Breast epithelium (tissue), 4 donors: ENCODE results near the gene ARHGEF25. TPM values are rescaled to one million over a fixed set of nuclear protein-coding genes. Genes with fewer than 3 reads are reported as not detected.
"Not testable (repeated sequence)": the region's sequence is repeated elsewhere in the genome, so short reads cannot be mapped to it uniquely, and the experiment has no call there.

Experiments
- DNase-seq, 2 donors: peaks; one replicate each; pipeline ENCODE4 v3.0.0-alpha.2; 2019; ENCODE audit warnings: low spot score in 2 of 2
- H3K27ac ChIP-seq, 2 donors: fragments of 200-600 bp; sonication (generic) in 1 of 2; one replicate each; pipeline ENCODE4 v1.5.1; 2016 to 2019; ENCODE audit warnings: mild to moderate bottlenecking in 1 of 2
- H3K27me3 ChIP-seq, 2 donors: fragments of 200-600 bp; sonication (generic) in 1 of 2; one replicate each; pipeline versions ENCODE4 v1.5.1 to v1.6.0; 2017 to 2019; ENCODE audit warnings: control low read depth in 1 of 2, mild to moderate bottlenecking in 1 of 2
- H3K36me3 ChIP-seq: fragments of 200-600 bp; one replicate; pipeline ENCODE4 v1.5.1; 2019
- H3K4me1 ChIP-seq, 2 donors: fragments of 200-600 bp; sonication (generic); one replicate each; pipeline ENCODE4 v1.5.1; 2016 to 2019; ENCODE audit warnings: control low read depth in 1 of 2
- H3K4me3 ChIP-seq, 3 donors: fragments of 200-600 bp; sonication (generic); 1 replicate in 2 of 3; 2 replicates in 1 of 3; pipeline ENCODE4 v1.5.1; 2016 to 2019; ENCODE audit warnings: mild to moderate bottlenecking in 3 of 3, moderate library complexity in 2 of 3
- H3K9me3 ChIP-seq, 2 donors: fragments of 200-600 bp; sonication (generic) in 1 of 2; one replicate each; pipeline ENCODE4 v1.5.1; 2016 to 2019; ENCODE audit warnings: control low read depth in 1 of 2
- CTCF ChIP-seq, 3 donors: fragments of 450-650 bp; IDR thresholded peaks; one replicate each; pipeline ENCODE4 v1.5.1; 2016 to 2017; ENCODE audit warnings: antibody characterized with exemption in 3 of 3, mild to moderate bottlenecking in 3 of 3, moderate library complexity in 3 of 3
- POLR2A ChIP-seq: fragments of 450-650 bp; IDR thresholded peaks from one replicate; pipeline ENCODE4 v1.6.1; 2016; ENCODE audit warnings: antibody characterized with exemption, mild to moderate bottlenecking, moderate library complexity
- POLR2AphosphoS5 ChIP-seq, 3 donors: sonication (generic); formaldehyde crosslinking; IDR thresholded peaks; one replicate each; pipeline ENCODE4 v1.6.1; 2017; ENCODE audit warnings: antibody characterized with exemption in 3 of 3
- intact Hi-C: fragments of 100-400 bp; cut with DNase I; formaldehyde crosslinking; loops from one replicate; pipeline ENCODE4 v1.15.1; 2023; ENCODE audit warnings: low total_unique reads
- total RNA-seq, 3 donors: library from RNA; depleted of rRNA; stranded (reverse); fragments of >200 nt; gene quantifications; one replicate each; pipeline ENCODE4 v1.1.0, GENCODE V29; 2016

Gene ARHGEF25
- total RNA-seq, 3 donors from 2014 or later = 8.3 to 28.2 (median 19.2) TPM

DNA sequence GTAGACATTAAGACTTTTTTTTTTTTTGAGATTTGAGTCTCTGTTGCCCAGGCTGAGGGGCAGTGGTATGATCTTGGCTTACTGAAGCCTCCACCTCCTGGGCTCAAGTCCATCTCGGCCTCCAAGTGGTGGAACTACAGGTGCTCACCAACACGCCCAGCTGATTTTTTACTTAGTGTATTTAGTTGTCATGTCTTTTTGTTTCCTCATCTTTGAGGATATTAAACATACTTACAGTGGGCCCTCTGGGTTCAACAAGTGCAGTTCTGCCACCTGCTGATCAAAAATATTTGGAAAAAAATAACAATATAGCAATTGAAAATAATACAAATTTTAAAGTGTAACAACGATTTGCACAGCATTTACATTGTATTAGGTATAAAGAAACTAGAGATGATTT is 26.1 kb downstream of the ARHGEF25 start:
- Histone ChIP-seq H3K27ac (no peak overlapping the region), H3K9me3 (no peaks in the 10 kb centered on the region), H3K4me3 (no peak overlapping the region), H3K27me3 (peaks cover 0 to 9% of the 10 kb centered on the region in 2 donors), H3K4me1 (peaks cover 0 to 6% of the 10 kb centered on the region in 2 donors), H3K36me3 (no peaks in the 10 kb centered on the region)
- TF ChIP-seq POLR2A (no peak), CTCF (IDR thresholded peaks at IDR 0.05) (no peak), POLR2AphosphoS5 (IDR thresholded peaks at IDR 0.05) (no peak)
- no peak for DNase-seq
- intact Hi-C loops = no loop called here

GRCh38 chr12:57638096-57638495 is 26.9 kb downstream of the ARHGEF25 start:
- Histone ChIP-seq H3K27ac (no peak overlapping the region), H3K36me3 (no peaks in the 10 kb centered on the region), H3K4me3 (no peak overlapping the region), H3K27me3 (peaks cover 0 to 9% of the 10 kb centered on the region in 2 donors), H3K4me1 (no peaks in the 10 kb centered on the region), H3K9me3 (no peaks in the 10 kb centered on the region)
- no peak for DNase-seq
- TF ChIP-seq POLR2AphosphoS5 (IDR thresholded peaks at IDR 0.05) (no peak), CTCF (IDR thresholded peaks at IDR 0.05) (no peak), POLR2A (no peak)
- intact Hi-C loops = no loop called here

DNA sequence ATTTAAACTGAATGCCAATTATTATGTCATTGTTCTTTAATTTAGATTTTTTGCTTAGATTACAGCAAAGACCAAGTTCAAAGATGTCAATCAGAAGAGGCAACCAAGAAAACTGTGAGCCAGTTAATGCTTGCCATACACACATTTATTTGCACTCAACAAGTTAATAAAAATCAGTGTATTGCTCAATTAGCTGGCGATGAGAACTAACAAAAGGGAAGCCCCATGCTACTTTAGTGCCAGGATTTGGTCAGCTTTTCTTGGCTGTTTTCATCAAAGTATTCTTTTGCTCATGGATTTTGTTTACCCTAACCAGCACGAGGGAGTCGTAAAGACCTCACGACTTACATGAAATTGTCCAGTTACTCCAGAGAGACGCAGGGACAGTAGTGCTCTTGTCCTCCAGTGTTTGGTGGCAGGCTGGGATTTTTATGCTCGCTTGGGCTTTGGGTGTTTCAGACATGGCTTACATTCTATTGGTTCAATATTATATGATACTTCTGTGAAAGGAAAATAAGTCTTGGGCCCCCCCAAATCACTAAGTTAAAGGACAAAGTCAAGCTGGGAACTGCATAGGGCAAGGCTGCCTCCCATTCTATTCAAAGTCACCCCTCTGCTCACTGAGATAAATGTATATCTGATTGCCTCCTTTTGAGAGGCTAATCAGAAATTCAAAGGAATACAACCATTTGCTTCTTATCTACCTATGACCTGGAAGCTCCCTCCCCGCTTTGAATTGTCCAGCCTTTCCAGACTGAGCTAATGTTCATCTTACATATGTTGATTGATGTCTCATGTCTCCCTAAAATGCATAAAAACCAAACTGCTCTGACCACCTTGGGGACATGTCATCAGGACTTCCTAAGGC is 29.2 kb downstream of the ARHGEF25 start:
- H3K27me3 ChIP-seq = peaks cover 0 to 9% of the 10 kb centered on the region in 2 donors
- H3K27ac ChIP-seq = no peak overlapping the region
- no peak for DNase-seq
- intact Hi-C loops = no loop called here
- TF ChIP-seq CTCF (IDR thresholded peaks at IDR 0.05) = no peak
- TF ChIP-seq POLR2AphosphoS5 (IDR thresholded peaks at IDR 0.05) = no peak
- TF ChIP-seq POLR2A = no peak
- no peaks in the 10 kb centered on the region for H3K4me1 ChIP-seq
- H3K9me3 ChIP-seq = no peaks in the 10 kb centered on the region
- H3K36me3 ChIP-seq = no peaks in the 10 kb centered on the region
- no peak overlapping the region for H3K4me3 ChIP-seq

- Histone ChIP-seq H3K9me3 (peaks cover 0 to 5% of the 10 kb centered on the region in 2 donors), H3K27ac (no peak overlapping the region), H3K27me3 (peaks cover 0 to 9% of the 10 kb centered on the region in 2 donors), H3K4me1 (no peaks in the 10 kb centered on the region), H3K36me3 (no peaks in the 10 kb centered on the region), H3K4me3 (no peak overlapping the region)
- TF ChIP-seq POLR2A (no peak), POLR2AphosphoS5 (IDR thresholded peaks at IDR 0.05) (no peak)
- DNase-seq = no peak
- intact Hi-C loops = no loop called here
Observed at GRCh38 chr12:57641699-57642442, 30.6 kb downstream of the ARHGEF25 start.

GRCh38 chr12:57645990-57646658 is 34.9 kb downstream of the ARHGEF25 start:
- H3K36me3 ChIP-seq, H3K27me3 ChIP-seq, DNase-seq, H3K4me1 ChIP-seq, intact Hi-C loops, H3K9me3 ChIP-seq, H3K27ac ChIP-seq, H3K4me3 ChIP-seq: not testable (repeated sequence)

DNA sequence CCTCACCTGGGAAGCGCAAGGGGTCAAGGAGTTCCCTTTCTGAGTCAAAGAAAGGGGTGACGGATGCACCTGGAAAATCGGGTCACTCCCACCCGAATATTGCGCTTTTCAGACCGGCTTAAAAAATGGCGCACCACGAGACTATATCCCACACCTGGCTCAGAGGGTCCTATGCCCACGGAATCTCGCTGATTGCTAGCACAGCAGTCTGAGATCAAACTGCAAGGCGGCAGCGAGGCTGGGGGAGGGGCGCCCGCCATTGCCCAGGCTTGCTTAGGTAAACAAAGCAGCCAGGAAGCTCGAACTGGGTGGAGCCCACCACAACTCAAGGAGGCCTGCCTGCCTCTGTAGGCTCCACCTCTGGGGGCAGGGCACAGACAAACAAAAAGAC is 35.4 kb downstream of the ARHGEF25 start:
- H3K36me3 ChIP-seq, H3K4me3 ChIP-seq, H3K4me1 ChIP-seq, H3K27me3 ChIP-seq, DNase-seq, H3K27ac ChIP-seq, H3K9me3 ChIP-seq, intact Hi-C loops: not testable (repeated sequence)
